NOMO-1 (cell line): ENCODE data around the gene EP300.
A peak's percentile ranks its signal among the peaks of the same experiment; 100 is the strongest.

Experiments
- DNase-seq, 2 experiments: peaks; one replicate each; lab custom pipeline; 2025; ENCODE audit not compliant: unreplicated experiment in 2 of 2; lab: John Stamatoyannopoulos, UW

Gene EP300

GRCh38 chr22:41203118-41203517 lies 110.7 kb downstream of the EP300 start:
- DNase-seq = no peak

- DNase-seq = no peak
These were observed 111.7 kb downstream of the EP300 start for GRCh38 chr22:41204066-41204465.

DNA sequence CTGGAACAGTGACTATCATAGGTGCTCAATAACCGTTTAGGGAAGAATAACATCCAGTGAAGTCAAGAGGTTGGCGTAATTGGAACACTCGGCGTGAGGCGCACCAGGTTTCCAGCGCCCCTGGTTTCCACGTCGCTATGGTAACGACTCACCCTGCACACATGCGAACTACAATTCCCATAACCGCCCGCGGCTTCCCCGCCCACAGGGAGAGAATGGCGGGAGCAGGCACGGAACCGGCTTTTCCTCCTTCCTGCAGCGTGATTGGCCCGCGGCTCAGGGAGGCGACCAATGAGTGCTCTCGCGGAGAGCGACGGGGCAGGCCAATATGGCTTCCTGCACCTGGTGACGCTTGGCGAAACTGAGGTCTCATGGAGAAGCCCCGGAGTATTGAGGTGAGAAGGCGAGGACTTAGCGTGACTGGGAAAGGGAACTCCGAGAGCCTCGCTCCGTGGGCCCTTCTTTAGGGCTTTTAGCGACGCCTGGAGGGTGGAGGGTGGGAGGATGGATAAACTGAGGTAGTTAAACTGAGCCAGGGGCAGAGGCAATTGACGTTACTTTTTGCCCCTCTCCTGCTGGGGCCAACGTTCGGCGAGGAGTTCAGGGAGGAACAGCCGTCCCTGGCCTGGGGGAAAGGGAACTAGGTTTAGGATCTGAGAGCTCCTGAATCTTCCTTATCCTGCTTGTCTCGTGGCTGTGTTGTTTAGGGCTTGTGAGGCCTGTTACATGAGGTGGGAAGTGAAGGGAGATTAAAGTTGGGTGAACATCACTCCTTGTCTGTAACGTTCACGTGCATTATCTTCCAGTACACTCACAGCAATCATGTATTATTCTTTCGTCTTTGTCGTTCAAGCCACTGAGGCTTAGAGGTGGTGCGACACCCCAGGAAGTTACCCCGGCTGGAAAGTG lies 112.9 kb downstream of the EP300 start, which contains the start of gene L3MBTL2:
TSS of gene L3MBTL2 (plus strand) at position 321 of the 909 bp plus-strand sequence. CDS start at position 372, 51 bp downstream.
- DNase-seq = peak; percentile 96 to 98

- DNase-seq = no peak
These were observed 114.3 kb downstream of the EP300 start for GRCh38 chr22:41206719-41207118.

- DNase-seq = no peak
These were observed 123.0 kb downstream of the EP300 start for GRCh38 chr22:41215409-41215808.

DNA sequence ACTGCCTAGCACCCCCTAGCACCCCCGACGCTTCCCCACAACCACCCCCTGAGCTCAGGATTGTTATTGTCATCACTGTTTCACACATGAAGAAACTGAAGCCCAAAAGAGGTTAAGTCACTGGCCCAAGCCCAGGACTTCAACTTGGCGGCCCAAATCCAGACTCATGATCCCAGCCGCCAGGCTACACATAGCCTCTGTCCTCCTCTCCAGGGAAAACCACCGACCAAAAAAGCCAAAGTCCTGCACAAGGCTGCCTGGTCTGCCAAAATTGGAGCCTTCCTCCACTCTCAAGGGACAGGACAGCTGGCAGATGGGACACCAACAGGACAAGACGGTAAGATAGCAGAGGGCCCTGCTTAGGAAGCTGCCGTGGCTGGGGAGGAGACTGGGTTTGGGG lies 123.5 kb downstream of the EP300 start:
- DNase-seq = no peak

DNA sequence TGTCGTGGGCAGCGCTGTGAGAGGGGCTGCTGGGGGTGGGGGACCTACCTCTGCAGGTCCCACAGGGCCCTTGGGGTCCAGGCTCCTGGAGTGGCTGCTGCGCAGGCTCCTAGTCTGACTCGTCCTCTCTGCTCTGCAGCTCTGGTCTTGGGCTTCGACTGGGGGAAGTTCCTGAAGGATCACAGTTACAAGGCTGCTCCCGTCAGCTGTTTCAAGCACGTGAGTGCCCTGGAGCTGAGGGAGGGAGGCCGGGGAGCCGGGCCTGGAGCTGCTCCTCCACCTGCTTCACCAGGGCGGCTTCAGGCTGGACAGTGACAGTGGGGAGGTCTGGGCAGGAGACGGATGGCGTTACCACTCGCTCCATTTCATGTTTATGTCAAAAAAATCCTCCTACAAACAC lies 124.6 kb downstream of the EP300 start:
- DNase-seq = no peak

GRCh38 chr22:41217553-41218157 lies 125.3 kb downstream of the EP300 start:
- peak; percentile 91 to 96 for DNase-seq

GRCh38 chr22:41222846-41223507 lies 130.6 kb downstream of the EP300 start:
- DNase-seq = no peak

DNA sequence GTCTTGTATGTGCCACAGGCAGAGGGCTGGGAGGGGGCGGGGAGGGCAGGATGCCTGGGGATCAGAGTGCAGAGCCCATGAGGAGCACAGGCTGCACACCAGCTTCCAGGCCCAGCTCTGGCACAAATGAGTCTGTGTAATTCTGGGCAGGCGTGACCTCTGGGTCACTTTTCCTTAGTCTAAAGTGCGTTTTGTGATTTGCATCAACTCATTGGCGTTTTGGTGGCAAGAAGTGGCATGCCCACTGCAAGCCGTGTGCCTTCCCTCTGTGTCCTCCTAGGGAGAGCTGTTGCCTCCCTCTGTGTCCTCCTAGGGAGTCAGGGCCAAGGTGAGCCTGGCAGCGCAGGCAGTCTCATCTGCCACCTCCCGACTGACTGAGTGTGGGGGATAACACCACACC lies 131.1 kb downstream of the EP300 start:
- DNase-seq = no peak

DNA sequence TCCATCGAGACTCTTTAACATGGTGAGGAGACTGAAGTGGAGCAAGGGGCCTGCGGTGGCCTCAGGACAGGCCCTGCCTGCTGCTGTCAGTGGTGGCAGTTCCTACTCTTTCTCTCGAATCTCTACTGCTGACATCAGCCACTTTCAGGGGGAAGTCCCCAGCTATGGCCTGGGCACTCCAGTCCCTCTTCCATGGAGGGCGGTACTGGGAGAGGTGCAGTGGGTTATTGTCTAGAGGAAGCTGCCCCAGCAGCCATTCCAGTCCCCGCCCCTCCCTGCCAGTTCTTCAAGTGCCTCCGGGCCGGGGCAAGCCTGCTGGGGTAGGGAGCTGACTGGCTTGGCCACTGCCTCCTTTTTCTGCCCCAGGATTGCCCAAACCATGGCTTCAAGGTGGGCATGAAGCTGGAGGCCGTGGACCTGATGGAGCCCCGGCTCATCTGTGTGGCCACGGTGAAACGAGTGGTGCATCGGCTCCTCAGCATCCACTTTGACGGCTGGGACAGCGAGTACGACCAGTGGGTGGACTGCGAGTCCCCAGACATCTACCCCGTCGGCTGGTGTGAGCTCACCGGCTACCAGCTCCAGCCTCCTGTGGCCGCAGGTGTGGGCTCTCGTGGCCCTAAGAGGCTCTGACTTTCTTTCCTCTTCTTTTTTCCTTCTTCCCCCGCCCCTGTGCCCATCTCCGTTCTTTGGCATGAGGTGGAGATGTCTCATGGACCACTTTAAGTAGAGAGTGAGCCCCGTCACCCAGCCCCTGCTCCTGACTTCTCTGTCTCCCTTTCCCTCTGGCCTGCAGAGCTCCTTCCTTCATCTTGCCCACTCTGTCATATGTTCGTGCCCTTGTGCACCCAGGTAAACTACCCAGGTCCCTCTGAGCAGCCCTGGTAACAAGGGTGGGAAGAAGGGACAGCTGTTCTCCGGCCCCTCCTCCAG lies 134.6 kb downstream of the EP300 start:
- no peak for DNase-seq

DNA sequence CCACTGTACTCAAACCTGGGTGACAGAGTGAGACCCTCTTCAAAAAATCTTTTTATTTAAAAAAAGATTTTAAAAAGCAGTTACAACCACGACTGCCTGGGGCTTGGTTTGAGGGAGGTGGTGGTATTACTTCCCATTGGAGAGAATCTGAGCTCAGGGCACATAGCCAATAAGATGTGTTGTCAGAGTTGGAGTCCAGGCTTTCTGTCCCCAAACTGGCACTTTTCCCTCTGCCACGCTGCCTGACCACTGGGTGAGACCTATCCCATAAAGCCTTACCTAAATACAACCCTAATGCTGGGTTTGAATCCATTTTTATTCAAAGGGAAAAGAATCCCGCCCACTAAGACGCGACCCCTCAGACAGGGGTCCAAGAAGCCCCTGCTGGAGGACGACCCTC lies 136.8 kb downstream of the EP300 start:
- no peak for DNase-seq
